HG03442 (cell line): ENCODE results near the gene ZNF341.

ENCODE experiments used
- ATAC-seq: cut with Tn5 transposase; IDR thresholded peaks from one replicate; pipeline ENCODE4 v1.9.1; 2021; ENCODE audit warnings: mild to moderate bottlenecking, moderate library complexity; ENCODE audit not compliant: unreplicated experiment

Gene ZNF341

DNA sequence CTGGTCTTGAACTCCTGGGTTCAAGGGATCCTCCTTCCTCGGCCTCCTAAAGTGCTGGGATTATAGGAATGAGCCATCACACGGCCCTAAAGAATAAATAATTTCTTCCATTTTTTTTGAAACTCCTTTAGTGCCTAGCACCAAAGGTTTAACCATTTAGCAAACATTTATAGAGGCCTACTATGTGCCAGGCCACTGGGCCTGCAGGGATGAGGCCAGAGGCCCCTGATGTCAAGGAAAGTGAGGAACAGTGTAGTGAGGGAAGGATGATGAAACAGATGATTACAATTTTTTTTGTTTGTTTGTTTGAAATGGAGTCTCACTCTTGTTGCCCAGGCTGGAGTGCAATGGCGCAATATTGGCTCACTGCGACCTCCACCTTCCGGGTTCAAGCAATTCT is 33.8 kb downstream of the ZNF341 start:
- no peak for ATAC-seq

DNA sequence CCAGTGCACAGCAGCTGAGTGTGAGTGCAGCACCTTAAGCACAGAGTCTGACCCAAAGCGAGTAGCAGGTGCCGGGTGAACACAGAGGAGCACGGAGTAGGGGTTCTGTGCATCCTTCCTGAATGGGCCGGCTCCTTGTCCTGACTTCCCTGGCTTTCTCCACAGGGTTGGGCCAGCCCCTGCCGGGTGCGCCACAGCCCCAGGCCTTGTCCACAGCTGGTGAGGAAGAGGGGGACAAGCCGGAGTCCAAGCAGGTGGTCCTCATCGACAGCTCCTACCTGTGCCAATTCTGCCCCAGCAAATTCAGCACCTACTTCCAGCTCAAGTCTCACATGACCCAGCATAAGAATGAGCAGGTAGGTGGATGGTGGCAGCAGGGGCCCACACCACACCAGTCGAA is 34.9 kb downstream of the ZNF341 start:
- no peak for ATAC-seq

DNA sequence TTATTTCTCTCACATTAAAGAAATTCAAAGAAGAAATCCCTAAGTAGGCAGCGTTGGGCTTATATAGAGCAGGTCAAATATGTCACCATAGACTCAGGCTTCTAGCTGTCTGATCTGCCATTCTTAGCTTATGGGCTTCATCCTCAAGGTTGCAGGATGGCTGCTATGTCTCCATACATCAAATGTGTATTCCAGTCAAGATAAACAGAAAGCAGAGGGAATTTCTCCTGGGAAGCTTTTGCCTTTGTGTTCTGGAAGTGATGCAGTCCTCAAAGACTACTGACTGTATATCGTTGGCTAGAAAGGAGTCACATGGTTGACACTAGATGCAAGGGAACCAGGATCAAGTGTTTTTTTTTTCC is 36.0 kb downstream of the ZNF341 start:
- no peak for ATAC-seq

DNA sequence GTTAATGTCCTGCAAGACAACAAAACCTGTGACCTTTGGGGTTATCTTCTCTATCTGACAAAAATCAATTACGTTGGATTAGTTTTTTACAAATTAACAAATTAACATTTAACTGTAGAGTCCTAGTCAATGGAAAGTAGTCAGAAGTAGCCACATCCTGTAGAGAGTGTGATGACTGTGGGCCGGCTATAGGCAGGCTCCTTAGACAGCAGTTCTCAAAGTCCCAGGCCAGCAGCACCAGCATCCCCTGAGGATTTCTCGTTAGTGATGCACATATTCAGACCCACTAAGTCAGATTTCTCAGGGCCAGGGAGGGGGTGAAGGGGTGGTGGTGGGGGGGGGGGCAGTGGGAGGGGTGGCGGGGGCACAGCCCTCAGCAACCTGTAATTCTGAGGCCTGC is 37.2 kb downstream of the ZNF341 start:
- no peak for ATAC-seq

DNA sequence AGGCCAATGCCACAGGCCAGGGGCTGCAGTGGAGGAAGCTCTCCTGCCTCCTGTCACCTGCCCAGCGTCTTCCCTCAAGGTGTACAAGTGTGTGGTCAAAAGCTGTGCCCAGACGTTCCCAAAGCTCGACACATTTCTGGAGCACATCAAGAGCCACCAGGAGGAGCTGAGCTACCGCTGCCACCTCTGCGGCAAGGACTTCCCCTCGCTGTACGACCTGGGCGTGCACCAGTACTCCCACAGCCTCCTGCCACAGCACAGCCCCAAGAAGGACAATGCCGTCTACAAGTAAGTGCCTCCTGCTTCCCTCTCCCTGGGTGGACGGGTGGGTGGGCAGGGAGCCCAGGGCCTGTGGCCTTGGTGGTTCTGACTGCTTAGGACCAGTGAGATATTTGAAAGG is 38.2 kb downstream of the ZNF341 start:
- no peak for ATAC-seq

DNA sequence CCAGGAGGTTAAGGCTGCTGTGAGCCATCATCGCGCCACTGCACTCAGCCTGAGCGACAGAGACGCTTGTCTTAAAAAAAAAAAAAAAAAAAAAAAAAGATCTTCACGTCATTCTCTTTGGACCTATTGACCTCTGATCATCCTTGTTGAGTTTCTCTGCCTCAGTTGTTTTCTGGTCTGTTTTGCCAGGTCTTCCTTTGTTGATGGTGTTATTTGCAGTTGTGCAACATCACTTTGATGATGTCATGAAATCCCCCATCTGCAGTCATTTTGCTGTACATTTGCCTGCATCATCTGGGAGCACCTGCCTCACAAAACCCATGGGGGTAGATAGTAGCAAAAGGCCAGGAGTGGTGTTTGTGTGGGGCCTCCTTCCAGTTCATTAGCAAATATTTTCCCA is 40.1 kb downstream of the ZNF341 start:
- ATAC-seq: no peak

DNA sequence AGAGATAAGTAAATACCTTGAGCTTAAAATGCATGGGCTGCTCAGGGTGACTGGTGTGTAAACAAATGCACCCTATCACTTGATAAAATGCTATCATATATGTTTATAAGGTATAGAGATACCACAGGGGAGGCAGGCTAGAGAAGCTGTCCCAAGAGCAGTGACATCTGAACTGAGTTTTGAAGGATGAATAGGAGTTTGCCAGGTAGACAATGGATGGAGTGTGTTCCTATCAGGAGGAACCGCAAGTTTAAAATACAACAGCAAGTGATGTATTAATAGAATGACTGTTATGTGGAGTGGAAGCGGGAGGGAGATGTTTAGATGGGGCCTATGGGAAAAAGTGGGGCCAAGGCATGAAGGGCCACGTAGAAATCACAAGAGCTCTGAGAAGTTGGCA is 40.6 kb downstream of the ZNF341 start:
- ATAC-seq: no peak

DNA sequence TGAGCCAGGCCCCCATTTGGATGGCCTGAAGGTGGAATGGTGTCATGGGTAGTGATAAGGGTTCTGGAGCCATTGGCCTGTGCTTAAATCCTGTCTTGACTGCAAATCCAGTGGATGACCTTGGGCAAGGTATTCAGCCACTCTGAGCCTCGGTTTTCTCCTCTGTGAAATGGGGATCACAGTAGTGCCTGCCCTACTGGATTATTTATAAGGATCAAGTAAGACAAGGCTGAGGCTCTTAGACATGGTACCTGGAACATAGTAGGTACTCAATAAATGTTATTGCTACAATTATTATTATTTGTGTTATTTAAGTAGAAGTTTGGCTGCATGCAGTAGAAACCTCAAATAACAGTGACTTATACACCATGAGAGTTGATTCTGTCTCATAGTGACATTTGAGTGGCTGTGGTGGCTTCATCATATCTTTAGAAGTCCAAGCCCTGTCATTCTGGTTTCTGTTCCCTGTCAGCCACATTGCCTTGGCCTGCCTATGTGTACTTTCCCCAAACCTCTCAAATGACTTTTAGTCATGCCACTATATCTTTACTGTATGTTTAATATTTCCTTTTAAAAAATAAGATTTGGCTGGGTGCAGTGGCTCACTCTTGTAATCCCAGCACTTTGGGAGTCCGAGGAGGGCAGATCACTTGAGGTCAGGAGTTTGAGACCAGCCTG is 41.8 kb downstream of the ZNF341 start:
- peak; percentile 57 for ATAC-seq

DNA sequence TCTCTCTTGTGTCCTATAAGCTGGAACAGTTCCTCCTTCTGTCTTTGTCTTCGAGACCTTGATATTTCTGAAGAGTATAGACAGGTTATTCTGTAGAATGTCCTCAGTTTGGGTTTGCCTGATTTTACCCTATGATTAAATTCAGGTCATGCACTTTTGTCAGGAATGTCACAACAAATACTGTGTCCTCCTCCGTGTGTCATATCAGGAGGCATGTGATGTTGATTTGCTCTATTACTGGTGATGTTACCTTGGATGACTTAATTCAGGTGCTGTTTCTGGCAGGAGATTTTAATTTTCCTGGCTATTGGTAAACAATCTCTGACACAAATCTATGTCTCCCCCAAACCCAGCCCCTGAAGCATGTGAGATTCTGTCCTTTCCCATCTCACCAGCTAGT is 46.0 kb downstream of the ZNF341 start:
- no peak for ATAC-seq

DNA sequence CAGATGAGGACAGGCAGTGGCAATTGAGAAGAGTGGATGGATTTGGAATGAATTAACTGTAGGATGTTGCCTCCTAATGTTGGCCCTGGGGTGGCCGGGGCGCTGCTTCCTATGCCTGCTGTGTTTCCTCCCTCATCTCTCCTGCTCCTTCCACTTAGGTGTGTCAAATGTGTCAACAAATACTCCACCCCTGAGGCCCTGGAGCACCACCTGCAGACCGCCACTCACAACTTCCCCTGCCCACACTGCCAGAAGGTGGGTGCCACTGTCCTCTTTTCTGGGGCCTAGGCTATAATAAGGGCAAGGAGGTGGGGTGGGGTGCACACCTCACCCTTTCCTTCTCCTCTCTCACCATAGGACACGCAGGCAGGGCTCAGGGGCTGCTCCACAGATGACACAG is 49.3 kb downstream of the ZNF341 start:
- ATAC-seq: no peak

DNA sequence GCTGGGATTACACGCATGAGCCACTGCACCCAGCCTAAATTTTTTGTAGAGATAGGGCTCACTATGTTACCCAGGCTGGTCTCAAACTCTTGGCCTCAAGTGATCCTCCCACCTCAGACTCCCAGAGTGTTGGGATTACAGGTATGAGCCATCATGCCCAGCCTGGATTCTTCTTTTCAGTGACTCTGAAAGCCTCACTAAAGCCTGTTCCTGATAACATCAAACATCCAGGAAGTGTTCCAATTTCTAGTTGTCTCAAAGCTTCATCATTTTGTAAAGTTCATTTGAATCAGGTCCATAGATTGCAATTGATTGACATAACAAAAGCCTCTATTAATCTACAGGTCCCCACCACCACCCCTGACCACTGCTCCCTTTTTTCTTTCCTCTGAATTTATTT is 50.1 kb downstream of the ZNF341 start:
- no peak for ATAC-seq

DNA sequence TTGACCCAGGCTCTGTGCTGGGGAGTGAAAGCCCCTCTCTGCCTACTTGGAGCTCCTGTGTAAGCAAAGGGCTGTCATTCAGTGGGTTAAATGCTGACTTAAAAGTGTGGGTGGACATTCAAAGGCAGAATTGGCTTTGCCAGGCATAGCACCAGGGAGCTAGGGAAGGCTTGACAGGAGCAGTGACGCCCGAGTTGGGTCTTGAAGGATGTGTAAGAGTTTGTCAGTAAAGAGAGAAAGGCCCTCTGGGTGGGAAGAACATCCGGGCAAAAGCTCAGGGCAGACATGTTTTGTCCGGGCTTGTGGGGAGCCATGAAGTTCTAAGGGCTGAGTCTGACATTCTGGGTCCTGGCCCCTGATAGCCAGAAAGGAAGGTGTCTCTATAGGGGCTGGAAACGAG is 51.5 kb downstream of the ZNF341 start:
- ATAC-seq: no peak

DNA sequence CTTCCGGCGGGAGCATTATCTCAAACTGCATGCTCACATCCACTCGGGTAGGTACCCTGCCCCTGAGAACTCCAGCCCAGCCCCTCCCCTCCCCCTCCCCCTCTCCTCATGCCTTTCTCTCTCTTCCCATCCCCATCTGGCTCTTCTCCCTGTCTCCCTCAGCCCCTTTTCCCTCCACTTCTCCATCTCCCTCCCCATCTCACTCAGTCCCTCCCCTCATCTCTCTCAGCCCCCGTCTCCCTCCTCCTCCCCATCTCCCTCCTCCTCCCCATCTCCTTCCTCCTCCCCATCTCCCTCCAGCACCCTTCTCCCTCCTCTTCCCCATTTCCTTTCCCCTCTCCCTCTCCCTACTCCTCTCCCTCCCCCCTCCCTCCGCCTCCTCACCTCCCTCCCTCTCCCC is 52.0 kb downstream of the ZNF341 start:
- no peak for ATAC-seq

DNA sequence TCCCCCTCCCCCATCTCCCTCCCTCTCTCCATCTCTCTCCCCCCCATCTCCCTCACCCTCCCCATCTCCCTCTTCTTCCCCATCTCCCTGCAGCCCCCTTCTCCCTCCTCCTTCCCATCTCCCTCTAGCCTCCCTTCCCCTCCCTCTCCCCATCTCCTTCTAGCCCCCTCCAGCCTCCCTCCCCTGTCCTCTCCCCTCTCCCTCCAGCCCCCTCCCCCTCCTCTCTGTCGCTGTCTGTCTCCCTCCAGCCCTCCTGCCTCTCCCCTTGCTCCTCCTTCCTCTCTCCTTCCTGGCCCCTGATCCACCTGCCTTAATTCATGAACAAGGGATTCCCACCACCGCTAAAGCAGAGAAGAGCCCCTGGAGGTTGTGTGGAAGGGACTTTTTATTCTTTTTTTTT is 52.4 kb downstream of the ZNF341 start:
- ATAC-seq: no peak

DNA sequence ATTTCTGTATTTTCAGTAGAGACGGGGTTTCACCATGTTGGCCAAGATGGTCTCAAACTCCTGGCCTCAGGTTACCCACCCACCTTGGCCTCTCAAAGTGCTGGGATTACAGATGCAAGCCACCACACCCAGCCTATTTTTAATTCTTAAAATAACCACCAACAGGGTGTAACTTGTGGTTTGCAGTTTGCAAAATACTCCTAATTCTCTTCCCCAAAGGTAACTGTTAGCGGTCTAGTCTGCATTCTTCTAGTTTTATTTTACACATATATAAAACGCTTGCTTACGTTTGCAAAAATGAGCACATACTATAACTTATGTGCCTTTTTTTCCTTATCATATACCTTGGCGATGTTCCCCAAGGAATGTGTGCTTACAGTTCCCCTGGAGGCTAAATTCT is 53.7 kb downstream of the ZNF341 start:
- ATAC-seq: no peak

DNA sequence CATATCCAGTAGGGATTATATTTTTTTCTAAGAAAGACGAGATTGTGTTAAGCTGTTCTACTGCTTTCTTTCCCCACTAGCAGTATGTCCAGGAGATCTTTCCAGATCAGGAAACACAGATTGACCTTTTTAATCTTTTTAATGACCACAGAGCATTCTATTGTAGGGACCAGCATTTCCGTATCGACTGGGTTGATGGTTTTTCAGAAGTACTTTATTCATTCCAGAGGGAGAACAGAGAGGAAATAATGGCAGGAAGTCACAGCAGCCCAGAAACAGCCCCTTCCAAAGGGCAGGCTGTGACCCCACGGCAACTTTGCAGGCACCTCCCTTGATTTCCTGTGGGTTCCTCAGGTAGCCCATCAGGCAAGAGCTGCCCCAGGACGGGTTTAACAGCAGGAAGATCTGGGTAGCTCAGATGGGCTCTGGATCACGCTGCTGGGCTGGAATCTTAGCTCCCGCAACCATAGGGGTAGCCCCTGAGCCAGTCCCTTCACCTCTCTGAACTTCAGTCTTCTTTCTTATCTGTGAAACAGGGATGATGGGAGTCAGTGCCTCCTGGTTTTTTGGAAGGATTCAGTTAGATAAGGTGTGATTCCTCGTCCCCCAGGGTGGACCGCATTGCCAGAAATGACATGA is 55.6 kb downstream of the ZNF341 start:
- no peak for ATAC-seq

DNA sequence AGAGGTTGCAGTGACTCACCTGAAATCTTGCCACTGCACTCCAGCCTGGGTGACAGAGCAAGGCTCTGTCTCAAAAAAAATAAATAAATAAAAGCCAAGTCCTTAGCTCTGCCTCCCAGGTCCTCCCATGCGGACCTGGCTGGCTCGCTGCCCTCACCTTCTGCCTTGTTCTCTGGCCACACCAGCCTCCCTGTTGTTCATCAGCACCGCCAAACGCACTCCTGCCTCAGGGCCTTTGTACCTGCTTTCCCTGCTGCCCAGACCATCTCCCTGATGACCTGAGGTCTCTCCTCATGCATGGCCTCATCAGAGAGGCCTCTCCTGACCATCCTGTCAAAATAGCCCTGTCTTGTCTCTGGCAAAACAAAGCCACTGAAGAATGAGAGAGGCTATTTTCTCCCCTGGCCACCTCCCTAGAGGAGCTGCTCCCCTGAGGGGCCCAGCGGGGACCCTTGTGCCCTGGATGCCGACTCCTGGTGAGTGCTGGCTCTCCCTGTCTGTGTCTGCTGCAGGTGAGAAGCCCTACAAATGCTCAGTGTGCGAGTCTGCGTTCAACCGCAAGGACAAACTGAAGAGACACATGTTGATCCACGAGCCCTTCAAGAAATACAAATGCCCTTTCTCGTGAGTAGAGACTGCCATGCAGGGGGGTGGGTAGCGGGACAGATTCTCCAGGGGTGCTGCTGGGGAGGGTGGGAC is 56.7 kb downstream of the ZNF341 start:
- ATAC-seq: no peak

DNA sequence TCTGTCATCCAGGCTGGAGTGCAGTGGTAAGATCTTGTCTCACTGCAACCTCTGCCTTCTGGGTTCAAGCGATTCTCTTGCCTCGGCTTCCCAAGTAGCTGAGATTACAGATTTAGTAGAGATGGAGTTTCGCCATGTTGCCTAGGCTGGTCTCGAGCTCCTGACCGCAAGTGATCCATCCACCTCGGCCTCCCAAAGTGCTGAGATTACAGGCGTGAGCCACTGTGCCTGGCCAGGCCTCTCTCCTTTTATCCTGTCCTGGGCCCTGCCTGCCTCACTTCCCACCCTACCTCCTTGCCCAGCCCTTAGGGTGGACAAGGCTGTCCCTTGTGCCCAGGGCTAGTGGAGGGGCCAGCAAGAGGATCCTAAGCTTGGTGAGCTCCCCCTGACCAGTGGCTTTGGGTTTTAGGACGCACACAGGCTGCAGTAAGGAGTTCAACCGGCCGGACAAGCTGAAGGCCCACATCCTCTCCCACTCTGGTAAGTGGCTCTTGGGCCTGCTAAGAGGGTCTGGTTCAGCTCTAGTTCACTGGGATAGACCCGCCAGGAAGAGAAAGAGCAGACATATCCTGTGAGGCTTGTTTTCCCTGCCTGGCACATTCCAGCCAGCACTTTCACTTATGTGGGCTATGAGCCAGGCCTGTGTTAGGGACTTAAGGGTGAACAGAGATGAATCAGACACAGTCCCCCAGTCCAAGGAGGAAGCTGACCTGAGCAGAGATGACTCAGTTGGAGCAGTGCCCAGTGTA is 57.5 kb downstream of the ZNF341 start:
- no peak for ATAC-seq

DNA sequence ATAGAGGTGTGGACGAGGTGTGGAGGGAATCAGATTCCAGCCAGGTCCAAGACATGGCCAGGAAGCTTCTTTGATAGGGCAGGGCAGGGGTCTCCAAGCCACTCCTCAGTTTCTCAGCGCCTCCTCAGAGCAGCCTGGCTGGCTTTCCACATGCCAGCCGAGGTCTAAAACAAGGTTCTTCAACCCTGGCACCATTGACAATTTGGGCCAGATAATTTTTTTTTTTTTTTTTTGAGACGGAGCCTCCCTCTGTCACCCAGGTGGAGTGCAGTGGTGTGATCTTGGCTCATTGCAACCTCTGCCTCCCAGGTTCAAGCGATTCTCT is 58.0 kb downstream of the ZNF341 start:
- ATAC-seq: no peak

DNA sequence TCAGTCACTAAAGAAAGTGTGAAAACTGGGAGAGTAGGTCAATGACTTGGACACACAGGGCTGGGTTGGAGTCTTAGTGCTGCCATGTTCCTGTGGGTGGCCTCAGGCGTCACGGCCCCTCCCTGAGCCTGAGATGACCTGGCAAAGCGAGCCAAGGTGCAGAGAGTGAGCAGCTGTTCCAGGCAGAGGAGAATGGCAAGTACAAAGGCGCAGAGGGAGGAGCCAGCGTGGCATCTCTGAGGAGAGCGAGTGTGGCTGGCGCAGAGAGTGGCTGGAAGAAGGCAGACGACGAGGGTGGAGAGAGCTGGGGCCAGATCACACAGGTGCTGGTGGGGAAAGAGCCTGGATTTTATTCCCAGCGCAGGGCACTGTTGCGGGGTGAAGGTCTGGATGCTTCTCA is 58.8 kb downstream of the ZNF341 start:
- no peak for ATAC-seq

DNA sequence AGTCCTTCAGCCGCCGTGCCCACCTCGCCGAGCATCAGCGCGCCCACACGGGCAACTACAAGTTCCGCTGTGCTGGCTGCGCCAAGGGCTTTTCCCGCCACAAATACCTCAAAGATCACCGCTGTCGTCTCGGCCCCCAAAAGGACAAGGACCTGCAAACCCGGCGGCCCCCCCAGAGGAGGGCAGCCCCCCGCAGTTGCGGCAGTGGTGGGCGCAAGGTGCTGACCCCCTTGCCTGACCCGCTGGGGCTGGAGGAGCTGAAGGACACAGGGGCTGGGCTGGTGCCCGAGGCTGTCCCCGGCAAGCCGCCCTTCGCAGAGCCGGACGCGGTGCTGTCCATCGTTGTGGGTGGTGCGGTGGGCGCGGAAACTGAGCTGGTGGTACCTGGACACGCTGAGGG is 59.2 kb downstream of the ZNF341 start:
- ATAC-seq: no peak

DNA sequence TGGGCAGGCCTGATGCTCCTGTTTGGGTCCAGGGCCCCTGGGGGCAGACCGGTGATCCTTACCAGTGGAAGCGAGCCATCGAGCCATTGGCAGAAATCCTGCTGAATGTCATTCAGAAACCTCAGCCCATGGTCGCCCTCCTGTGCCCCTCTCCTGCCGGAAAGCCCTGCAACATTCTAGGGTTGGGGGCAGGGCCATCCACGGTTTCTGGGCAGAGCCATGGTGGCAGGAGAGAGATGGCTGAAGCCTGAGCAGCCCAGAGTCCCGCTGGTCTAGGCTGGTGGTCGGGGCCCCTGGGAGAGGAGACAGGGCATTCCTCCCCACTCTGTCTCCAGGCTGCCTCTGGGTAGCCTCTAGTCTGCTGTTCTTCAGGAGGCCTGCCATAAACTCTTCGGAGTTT is 59.7 kb downstream of the ZNF341 start:
- no peak for ATAC-seq
